GM19239 (cell line): Measurements from ENCODE around the gene IREB2.
"Not testable (repeated sequence)": the region's sequence is repeated elsewhere in the genome, so short reads cannot be mapped to it uniquely, and the experiment has no call there.

ENCODE experiments used
- DNase-seq: peaks from one replicate; pipeline ENCODE4 v3.0.0; 2011; ENCODE audit warnings: low spot score; ENCODE audit not compliant: insufficient read length
- FAIRE-seq: peaks from 2 replicates; lab custom pipeline; 2011; peaks lifted over from hg19 to GRCh38; lab: Jason Lieb, UNC

Gene IREB2

DNA sequence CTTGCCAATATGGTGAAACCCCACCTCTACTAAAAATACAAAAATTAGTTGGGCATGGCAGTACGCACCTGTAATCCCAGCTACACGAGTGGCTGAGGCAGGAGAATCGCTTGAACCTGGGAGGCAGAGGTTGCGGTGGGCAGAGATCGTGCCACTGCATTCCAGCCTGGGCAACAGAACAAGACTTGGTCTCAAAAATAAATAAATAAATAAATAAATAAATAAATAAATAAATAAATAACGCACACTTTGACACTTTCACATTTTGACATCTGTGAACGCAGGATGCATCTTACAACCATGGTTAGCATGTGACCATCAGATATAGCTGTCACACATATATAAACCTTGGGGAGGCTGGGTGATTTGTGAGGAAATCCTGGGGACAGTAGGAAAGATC, 33.2 kb upstream of the IREB2 start:
- DNase-seq, FAIRE-seq: not testable (repeated sequence)

DNA sequence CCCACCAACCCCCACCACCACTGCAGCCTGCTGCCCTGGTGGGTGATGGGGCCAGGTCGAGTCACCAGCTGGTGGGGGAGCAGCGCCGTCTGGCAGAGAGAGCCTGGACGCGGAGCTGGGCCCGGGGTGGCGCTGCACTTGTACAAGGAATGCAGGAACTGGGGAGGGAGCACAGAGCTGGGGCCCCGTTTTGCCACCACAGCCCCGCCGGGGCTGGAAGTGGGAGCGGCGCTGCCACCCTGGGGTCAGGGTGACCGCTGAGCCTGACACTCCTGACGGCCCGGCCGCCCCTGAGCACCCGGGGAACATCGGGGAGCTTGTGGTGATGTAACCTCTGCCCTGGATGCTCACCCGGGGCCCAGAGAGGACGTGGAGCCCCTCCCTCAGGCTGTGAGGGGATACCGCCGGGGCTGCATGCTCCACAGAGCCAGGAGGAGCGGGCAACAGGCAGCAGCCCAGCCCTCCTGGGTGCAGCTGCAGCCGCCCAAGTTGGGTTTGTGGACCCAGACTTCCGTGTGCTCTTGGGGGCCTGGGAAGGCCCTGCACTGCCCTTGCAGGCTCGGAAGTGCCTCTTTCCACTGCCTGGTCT, 32.6 kb upstream of the IREB2 start:
- no peak for DNase-seq
- FAIRE-seq: no peak

DNA sequence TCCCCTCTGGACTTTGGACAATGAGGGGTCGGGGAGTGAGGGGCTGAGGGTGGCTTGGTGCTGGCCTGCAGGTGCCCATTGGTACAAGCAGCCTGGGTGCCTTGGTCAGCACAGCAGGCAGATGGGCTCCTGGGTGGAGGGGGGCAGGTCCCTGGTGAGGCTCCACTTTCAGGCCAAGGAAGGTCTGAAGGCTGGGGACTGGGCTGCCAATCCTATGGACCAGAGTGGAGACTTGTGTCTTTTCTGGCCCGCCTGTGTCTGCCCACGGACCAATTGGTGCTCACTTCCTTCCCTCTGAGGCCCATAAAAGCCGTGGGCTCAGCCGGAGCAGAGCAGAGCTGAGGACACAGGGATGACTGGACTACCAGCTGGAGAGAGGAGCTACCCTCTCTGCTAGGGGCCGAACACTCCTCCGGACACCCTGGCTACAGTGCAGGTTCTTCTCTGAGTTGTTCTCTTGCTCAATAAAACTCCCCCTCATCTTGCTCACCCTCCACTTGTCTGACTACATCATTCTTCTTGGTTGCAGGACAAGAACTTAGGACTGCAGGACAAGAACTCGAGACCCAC, 31.9 kb upstream of the IREB2 start:
- no peak for DNase-seq
- no peak for FAIRE-seq

GRCh38 chr15:78407608-78408354, 30.2 kb upstream of the IREB2 start:
- FAIRE-seq: no peak
- DNase-seq: no peak

- FAIRE-seq (no peak), DNase-seq (no peak)
These were observed 29.7 kb upstream of the IREB2 start for GRCh38 chr15:78408355-78408640.

GRCh38 chr15:78408961-78409360, 29.1 kb upstream of the IREB2 start:
- no peak for FAIRE-seq
- DNase-seq: no peak

GRCh38 chr15:78411061-78411460, 27.0 kb upstream of the IREB2 start:
- FAIRE-seq: no peak
- DNase-seq: no peak

- no peak for FAIRE-seq
These were observed 23.3 kb upstream of the IREB2 start for GRCh38 chr15:78414621-78415250.

GRCh38 chr15:78415284-78415683, 22.7 kb upstream of the IREB2 start:
- FAIRE-seq: no peak
- DNase-seq: no peak

More at GRCh38 chr15:78414621-78415250, 23.3 kb upstream of the IREB2 start:
- no peak for DNase-seq

DNA sequence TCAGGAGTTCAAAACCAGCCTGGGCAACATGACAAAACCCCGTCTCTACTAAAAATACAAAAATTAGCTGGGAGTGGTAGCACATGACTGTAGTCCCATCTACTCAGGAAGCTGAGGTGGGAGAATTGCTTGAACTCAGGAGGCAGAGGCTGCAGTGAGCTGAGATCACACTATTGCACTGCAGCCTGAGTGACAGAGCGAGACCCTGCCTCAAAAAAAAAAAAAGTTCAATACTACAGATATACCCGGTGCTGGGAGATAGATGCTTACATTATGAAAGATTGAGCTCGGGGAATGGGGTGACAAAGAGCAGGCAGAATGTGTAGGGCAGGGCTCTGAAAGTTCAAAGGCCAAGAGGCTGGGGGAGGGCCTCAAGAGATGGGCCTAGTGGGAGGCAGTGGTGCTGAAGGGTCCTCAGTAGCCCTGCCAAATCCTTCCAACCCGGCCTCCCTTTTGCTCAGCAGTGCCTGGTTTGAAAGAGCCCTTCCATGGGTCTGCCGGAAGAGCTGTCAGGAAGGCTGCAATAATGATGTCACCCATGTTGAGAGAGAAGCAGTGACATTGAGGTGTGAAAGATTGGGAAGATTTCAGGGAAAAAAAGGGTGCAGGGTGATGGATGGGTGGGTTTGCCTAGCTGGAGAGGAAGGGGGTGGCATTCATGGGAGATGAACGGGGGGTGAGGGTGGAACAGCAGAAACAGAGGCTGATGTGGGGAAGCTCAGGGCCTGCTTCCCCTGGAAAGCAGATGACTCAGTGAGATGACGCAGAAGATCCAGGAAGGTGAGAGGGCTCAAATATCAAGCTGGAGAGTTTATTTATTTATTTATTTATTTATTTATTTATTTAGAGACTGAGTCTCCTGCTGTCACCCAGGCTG, 20.0 kb upstream of the IREB2 start:
- FAIRE-seq (no peak), DNase-seq (no peak)

GRCh38 chr15:78418686-78419085, 19.3 kb upstream of the IREB2 start:
- FAIRE-seq (no peak), DNase-seq (no peak)

DNA sequence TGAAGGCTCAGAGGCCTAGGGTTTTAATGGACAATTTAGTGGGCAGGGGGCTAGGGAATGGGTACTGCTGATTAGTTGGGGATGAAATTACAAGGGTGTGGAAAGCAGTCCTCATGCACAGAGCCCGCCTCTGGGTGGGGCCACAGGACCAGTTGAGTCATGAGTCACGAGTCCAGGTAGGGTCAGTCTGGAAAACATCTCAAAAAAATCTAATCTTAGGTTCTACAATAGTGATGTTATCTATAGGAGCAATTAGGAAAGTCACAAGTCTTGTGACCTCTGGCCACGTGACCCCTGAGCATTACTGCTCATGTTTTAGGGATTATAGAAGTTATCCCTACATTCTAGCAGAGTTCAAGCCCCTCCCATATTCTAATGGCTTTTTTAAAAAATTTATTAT, 18.6 kb upstream of the IREB2 start:
- no peak for DNase-seq
- no peak for FAIRE-seq

GRCh38 chr15:78420220-78420619, 17.8 kb upstream of the IREB2 start:
- DNase-seq (no peak), FAIRE-seq (no peak)

- FAIRE-seq (no peak), DNase-seq (no peak)
These were observed 17.2 kb upstream of the IREB2 start for GRCh38 chr15:78420766-78421165.

GRCh38 chr15:78421238-78421965, 16.6 kb upstream of the IREB2 start:
- FAIRE-seq (no peak), DNase-seq (no peak)

DNA sequence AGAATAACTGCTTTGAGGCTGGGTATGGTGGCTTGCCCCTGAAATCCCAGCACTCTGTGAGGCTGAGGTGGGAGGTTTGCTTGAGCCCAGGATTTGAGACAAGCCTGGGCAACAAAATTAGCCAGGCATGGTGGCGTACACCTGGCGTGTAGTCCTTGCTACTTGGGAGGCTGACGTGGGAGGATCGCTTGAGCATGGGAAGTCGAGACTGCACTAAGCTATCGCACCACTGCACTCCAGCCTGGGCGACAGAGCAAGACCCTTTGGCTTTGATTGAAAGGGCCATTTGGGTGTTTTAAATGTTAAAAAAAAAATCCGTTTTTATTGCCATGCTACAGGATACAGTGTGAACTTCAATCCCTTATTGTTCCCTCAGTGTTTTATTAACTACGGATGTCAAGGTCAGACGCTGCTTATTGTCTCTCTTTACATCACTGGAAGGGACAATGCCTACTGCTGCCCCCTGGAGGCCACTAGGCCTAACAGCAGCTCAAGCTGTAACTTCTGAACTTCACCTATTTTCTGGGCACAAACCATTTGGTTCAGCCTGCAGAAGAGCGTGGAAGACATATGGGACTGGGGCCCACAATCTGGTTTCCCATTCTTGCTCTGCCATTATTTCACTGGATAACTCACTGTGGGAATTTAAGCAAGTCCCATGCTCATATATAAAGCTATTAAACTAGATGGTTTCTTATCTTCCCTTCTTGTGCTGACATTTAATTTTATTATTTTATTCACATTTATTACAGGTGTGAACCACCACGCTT, 15.3 kb upstream of the IREB2 start:
- peak; percentile 81 for FAIRE-seq
- peak; percentile 53 for DNase-seq

- DNase-seq (no peak), FAIRE-seq (no peak)
These were observed 13.3 kb upstream of the IREB2 start for GRCh38 chr15:78424673-78425072.

- no peak for FAIRE-seq
- no peak for DNase-seq
These were observed 12.4 kb upstream of the IREB2 start for GRCh38 chr15:78425643-78426042.

- DNase-seq: no peak
- FAIRE-seq: no peak
These were observed 11.7 kb upstream of the IREB2 start for GRCh38 chr15:78426300-78426699.
